Activated T-cell treated with anti-CD3 and anti-CD28 coated beads for 48 hours (primary cell): ENCODE data around the gene POLR3A.
"Not testable (repeated sequence)": the region's sequence is repeated elsewhere in the genome, so short reads cannot be mapped to it uniquely, and the experiment has no call there.

ENCODE experiments used
- DNase-seq: peaks from one replicate; pipeline ENCODE4 v3.0.0-alpha.2; 2020; ENCODE audit warnings: low read depth

The POLR3A gene

DNA sequence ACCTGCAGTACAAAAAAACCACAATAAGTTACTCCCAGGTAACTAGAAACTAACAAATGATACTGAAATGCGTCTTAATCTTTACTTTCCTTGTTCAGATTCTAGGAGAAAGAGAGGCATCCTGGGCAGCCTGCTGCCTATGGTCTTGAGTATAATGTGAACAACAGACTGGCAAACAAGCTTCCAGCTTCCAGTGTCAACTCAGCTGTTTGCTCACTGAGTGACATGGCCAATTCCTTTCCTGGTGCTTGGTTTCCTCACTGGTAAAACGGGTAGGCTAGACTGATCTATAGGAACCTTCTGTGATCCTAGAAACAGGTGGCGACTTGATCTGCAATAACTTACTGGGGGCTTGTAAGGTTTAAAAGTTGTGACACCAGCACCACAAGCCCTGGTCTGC, 10.1 kb downstream of the POLR3A start:
- no peak for DNase-seq

DNA sequence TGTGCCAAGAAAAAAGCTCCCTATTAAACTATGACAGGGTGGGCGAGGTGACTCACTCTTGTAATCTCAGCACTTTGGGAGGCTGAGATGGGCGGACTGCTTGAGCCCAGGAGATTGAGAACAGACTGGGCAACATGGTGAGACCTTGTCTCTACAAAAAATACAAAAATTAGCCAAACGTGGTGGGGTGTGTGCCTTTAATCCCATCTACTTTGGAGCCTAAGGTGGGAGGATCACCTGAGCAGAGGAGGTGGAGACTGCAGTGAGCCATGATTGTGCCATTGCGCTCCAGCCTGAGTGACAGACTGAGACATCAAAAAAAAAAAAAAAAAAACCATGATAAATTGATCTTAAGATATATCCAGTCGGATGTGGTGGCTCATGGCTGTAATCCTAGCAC, 11.5 kb downstream of the POLR3A start:
- no peak for DNase-seq

DNA sequence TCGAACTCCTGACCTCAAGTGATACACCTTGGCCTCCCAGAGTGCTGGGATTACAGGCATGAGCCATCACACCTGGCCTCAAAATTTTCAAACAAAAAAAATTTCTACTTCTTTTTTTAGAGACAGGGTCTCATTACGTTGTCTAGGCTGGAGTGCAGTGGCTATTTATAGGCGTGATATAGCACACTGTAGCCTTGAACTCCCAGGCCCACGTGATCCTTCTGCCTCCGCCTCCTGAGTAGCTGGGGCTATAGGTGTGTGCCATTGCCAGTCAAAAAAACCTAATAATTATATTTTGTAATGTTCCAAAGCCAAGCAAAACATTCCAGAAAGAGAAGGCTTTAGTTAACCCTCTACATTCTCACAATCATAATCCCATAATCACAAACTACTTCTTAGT, 13.8 kb downstream of the POLR3A start:
- no peak for DNase-seq

DNA sequence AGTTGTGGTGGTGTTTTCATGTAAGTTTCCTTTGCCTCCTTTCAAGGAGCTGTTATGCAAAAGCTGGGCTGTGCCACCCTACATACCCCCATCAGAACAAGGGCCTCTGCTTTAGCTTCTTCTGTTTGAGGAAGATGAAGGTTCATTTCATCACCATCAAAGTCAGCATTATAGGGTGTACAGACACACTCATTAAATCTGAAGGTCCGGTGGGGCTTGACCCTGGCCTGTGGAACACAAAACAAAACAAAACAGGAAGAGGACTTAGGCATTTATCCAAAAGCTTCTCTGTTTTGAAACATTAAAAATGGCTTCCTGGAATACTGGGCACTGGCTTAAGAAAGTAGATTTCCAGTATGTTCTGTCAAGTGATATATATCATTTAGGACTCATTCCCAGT, 15.8 kb downstream of the POLR3A start:
- no peak for DNase-seq

DNA sequence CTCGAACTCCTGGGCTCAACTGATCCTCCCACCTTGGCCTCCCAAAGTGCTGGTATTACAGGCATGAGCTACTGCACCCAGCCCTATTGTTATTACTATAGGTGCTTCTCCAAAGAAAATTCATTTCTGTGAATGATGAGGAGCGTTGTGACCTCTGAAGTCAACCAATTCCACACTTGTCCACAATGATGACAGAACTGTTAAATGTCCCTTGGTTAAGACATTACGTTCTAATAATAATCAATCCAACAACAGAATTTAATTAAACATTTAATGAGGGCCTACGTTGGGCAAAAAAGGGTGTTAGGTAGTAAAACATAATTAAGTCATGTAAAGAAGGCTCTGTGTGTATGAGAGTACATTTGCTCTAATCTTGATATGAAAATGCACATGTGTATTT, 18.2 kb downstream of the POLR3A start:
- no peak for DNase-seq

DNA sequence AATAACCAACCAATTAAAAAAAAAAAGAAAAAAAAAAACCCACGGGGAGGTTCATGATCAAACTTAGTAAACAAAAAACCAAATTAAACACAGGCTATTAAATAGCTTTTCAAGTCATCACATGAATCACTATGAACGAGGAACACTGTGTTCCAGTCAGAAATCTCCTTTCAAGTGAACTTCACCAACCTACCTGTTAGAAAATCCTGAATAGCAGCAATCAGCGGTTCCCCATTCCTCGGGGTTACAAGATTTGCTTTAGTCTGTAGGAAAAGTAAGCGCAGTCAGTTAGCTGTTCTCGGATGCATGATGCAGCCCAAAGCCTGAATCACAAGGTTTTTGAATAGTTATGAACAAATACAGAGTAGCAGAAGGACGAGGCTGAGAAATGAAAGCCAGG, 19.0 kb downstream of the POLR3A start:
- DNase-seq: no peak

DNA sequence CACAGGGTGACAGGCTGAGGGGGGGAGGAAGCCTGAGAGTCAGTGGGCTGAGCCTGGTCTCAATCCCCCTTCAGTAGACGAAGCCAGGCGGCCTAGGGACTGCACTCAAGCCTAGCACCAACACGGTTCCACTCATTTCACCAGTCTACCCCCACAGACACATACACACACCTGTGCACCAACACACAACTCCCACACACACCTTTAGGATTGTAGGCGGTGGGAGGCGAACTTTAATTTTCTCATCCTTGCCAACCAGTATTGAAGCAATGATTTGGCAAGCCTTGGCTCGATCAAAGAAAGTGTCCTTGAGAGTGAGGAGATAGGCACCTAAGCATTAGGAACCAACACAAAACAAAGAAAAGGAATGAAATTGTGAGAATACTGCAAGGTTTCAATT, 19.7 kb downstream of the POLR3A start:
- DNase-seq: no peak

DNA sequence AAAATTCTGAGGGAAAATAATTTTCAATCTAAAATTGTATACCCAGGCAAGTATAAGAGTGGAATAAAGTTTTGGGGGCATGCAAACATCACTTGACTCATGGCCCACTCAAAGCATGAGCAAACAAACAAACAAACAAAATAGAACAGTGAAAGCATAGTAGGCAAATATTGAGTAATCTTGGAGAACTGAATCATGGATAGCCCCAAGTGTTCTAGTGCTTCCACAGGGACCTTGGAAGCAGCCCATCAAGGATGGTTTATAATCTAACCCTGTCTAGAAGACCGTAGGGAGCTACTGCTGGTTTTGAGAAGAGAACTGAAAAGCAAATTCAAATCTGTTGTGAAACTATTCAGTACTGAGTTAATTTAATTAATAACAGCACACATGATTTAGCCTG, 22.1 kb downstream of the POLR3A start:
- no peak for DNase-seq

DNA sequence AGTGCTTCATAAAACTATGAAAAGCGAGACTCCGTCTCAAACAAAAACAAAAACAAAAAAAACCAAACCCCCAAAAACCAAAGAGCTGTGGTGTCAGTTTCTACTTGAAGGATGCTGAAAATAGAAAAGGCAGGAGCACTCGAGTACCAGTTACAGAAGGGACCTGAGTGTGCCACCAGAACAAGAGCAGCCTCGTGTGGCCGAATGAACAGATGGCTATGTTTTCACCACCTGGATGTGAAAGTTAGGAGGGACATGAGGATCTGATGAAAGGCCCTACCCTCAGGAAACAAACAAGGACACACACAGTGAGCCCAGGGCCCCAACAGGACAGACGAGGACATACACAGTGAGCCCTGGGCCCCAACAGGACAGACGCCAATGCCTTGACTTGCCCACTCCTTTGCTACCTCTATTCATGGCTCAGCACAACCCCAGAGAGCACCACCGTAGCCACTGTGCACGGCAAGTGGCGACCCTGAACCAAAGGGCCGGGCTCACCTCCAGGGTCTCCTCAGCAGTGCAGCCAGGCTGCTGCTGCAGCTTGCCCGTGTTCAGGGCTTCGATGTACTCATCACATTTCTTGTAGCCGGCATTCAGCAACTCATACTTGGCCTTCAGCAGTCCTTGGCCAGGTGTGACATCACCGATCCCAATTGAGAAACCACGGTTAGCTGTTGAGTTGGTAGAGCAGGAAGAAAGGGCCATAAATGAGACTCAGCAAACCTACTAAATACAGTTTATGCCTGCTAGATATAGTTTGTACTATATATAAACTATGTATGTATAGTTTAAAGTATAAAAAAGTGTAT, 24.9 kb downstream of the POLR3A start:
- no peak for DNase-seq

DNA sequence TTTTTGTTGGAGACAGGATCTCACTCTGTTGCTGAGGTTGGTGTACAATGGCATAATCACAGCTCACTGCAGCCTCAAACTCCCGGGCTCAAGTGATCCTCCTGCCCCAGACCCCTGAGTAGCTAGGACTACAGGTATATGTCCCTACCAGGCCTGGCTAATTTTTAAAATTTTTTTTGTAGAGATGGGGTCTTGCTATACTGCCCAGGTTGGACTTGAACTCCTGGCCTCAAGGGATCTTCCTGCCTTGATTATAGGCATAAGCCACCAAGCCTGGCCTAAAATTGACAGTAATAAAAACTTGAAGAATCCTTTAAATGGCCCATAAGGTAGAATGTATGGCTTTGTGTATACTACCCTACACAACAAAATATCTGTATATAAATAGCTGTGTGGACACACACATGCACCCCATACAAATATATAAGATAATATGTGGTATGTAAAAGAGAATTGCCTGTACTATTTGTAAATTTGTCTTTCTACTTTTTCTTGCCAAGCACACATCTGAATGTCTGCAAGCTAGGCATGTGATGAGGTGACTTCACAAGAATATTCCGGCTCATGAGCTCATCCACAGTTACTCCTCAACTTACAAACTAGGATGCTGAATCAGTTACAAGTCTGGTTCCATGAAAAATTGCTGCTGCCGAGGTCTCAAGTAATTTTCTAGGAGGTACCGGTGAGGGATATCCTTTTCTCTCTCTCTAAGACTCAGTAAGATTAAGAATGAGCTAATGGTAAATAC, 26.6 kb downstream of the POLR3A start:
- no peak for DNase-seq

DNA sequence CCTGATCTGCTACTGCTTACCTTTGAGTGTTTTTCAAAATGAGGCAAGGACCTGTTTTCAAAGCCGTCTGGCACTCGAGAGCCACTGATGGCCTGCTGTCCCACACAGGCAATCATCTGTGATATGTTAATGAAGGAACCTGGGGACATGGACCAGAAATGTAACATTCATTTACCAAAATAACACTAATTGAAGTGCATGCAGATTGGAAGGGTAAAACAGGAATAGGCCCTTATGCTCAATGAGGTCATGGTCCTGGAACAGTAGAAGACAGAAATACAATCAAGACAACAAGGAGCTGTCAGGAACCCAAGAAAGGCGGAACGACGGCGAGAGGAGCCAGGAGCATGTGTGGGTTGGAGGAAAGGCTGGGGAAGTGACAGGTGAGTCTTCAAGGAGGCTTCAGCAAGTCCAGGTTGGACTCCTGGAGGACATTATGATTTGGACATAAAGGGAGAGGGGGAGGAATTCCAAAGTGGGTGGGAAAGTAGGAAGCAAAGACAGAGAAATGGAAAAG, 28.3 kb downstream of the POLR3A start:
- DNase-seq: no peak

DNA sequence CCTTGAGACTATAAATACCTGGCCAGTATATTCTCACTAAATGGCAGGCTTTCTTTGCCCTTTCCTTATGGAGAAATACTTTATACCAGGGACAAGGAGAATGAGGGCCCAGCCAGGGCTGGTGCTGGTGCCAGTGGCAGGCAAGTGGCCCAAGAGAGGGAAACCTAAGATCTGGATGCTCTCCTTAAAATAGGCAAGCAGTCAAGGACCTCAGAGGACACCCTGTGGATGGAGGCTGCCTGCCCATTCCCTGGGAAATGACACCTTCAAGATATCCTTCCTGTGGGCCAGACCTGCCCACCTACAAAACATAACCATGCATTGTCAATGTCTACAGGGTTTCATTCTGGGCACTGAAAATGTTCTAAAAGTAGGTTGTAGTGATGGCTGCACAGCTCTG, 29.1 kb downstream of the POLR3A start:
- no peak for DNase-seq

DNA sequence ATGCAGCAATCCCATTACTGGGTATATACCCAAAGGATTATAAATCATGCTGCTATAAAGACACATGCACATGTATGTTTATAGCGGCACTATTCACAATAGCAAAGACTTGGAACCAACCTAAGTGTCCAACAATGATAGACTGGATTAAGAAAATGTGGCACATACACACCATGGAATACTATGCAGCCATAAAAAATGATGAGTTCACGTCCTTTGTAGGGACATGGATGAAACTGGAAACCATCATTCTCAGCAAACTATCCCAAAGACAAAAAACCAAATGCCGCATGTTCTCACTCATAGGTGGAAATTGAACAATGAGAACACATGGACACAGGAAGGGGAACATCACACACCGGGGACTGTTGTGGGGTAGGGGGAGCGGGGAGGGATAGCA, 30.5 kb downstream of the POLR3A start:
- not testable (repeated sequence) for DNase-seq

DNA sequence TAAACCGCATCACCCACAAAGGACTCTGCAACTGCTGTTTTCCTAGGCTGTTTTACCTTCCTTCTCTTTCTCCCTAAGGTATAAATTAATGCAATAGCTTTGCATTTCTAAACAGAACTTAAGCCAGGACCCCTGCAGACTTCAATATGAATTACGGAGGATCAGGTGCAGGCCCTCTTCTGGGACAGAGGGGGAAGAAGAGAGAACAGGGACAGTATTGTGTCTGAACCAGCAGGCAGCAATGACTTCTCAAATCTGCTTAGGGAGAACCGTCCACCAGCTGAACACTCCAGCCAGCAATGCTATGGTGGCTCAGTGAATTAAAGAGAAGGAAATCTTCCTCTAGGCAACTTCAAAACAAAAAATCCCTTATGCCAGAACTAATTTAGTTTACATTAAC, 35.7 kb downstream of the POLR3A start:
- no peak for DNase-seq

DNA sequence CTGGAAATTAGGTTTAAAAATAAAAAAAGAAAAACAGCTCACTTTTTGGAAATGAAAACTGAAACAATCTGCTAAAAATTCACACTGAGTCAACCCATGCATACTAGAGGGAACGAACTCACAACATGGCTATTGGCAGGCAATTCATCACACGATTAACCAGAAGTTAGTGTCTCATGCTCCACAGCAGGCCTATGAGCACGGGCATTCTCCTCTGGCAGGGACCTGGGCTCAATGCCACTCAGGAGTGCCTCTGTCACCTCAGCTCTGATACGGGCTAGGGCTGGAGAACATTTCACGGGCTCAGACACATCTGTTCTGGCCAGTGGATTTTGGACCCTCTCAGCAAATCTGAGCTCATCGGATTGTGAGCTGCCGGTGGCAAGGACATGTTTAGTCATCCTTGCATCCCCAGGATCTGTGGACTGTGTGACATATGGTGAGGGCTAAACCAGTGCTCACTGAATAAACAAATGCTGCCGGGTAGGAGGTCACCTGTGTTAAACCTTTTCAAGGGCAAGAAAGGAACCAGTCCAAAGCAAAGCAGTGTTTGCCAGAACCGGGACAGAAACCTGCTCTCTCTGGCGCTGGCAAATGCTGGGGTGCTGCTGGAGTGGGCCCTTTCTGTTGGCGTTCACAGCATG, 40.1 kb downstream of the POLR3A start:
- DNase-seq: no peak

DNA sequence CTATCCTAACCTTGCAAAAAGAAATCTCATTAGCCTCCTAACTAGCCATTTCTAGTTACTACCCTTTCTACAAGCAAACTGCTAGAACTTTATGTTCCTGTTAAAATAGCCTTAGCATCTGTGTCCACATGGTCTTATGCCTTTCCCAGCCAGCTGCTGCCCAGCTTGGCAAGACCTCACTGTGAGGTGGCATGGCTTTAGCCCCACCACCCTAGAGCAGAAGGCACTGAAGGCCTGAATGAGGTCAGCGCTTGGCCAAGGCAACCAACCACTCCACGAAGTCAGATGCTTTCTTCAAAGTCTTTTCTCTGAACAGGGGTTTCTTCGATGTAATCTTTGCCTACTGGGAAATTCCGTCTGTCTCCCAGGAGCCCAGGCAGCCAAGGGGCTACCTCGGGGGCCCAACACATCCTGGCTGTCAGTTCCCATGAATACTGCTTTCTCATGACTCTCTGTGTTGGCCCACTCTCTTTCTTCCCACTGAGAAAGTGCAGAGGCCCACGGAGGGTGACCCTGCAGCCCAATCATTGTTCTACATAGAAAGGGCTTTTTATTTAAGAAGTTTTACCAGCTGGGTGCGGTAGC, 41.6 kb downstream of the POLR3A start:
- DNase-seq: no peak

DNA sequence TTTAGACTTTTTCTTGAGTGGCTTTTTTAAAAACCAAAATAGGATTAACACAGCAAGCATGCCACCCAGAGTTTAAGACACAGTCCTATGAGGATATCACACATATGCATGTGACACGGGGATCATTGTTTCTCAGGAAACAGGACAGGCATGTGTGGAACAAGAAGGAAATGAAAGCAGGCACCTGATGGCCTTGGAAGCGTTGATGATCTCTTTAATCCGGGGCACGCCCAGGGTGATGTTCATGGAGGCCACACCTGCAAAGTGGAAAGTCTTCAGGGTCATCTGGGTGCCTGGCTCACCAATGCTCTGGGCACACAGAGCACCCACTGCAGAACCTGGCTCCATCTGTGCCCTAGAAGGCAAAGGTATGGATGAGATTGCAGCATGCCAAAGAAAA, 44.3 kb downstream of the POLR3A start:
- DNase-seq: no peak

DNA sequence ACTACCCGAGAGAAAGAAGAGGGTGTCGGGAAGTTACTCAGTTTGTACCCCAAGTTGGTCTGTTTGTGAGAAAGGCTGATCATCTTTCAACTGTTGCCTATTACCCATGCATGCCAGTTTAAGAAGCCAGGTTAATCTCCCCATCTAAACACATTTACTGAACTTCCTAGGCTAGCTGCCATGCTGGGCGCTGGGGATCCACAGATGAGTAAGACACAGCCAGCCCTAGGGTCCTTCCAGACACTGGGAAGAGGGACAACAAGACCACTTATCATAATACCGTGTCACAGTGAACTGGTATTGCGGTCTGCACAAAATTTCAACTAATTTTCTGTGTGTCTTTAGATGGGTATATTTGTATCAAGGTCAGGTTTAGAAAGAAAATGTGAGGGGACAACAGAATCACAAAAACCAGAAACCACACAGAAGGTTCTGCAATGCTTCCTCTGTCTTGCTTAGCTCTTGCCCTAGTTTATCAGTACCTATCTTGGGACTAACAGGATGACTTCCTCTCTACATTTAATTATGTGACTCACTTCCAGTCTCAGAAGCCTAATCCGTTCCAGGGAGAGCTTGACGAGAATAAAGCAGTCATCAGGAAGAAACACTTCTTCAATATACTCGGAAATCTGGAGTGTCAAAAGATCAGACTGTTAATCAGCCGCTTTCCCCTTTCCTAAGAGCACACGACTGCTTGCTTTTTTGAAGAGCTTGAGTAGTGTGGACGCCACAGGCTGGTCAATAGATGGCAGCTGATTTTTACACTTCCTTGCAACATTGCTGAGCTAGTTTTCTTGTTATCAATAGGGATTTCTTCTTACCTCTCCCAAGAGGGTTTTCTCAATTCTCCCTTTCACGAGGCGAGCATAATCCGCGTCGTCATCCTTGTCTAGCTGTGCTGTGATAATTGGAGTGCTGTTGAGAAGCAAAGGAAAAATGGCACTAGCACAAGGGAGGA, 45.7 kb downstream of the POLR3A start:
- DNase-seq: no peak

DNA sequence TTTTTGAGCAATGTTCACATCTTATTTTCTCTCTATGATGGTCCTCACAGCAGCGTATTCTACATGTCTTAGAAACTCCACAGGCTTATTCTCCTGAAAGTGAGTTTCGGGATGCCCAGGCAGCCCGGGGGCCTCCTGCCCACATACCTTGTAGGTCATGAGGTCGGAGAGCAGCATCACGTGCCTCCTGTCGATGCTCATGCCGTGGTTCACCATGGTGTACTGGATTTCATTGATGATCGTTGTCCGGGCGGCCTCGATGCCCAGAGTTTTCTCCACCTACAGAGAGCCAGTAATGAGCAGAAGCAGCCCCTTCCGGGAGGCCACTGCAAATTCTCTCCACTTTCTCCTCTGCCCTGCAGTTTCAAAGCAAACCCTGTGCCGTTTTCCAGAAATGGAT, 48.0 kb downstream of the POLR3A start:
- no peak for DNase-seq

DNA sequence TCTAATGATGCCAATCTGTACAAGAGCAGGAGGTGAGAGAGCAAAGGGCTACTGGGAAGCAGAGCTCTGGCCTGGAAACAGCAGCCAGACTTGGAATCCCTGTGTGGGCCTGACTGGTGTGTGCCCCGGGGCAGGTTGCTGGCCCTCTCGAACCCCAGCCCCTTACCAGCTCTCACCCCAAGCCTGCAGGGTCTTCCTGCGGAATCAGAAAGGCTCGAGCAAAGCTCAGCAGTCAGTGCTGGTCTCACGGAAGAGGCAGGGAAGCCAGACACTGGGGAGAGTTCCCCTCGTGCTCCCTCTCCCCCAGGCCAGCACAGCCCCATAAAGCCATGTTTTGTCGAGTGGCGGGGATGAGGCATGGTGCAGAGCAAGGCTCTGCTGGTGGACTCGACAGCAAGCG, 50.1 kb downstream of the POLR3A start:
- no peak for DNase-seq

DNA sequence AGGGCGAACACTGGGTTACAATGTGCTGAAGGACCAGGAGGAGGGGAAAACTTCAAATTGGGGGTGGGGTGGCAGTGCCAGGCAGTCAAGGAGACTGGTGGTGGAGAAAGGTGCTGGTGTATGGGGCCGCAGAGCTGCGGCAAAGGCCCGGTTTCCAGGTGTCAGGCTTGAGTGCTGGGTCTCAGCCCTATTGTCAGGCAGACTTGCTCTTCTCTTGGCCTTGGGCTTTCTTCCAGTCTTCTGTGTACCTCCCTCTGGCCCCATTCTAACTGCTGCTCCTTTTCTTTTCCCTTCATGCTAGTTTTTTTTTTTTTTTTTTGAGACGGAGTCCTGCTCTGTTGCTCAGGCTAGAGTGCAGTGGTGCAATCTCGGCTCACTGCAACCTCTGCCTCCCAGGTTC, 51.0 kb downstream of the POLR3A start:
- no peak for DNase-seq
